Hepatocyte (in vitro differentiated cells): ENCODE measurements around the gene SH2D7. TPM values are rescaled to one million over a fixed set of nuclear protein-coding genes. Genes with fewer than 3 reads are reported as not detected.

Source experiments
- DNase-seq: peaks from one replicate; pipeline ENCODE4 v3.0.0-alpha.2; 2016; ENCODE audit warnings: low spot score
- H2AFZ ChIP-seq: fragments of 200-600 bp; sonication (generic); 2 replicates; pipeline ENCODE4 v1.6.0; 2016; ENCODE audit warnings: antibody characterized with exemption, mild to moderate bottlenecking
- H3K27ac ChIP-seq: fragments of 200-600 bp; sonication (generic); 2 replicates; pipeline ENCODE4 v1.5.1; 2016; ENCODE audit warnings: mild to moderate bottlenecking
- H3K27me3 ChIP-seq: fragments of 200-600 bp; sonication (generic); 2 replicates; pipeline ENCODE4 v1.6.1; 2016
- H3K36me3 ChIP-seq: fragments of 200-600 bp; sonication (generic); replicated peaks from 2 replicates; pipeline ENCODE4 v1.5.1; 2016; ENCODE audit warnings: low read depth; ENCODE audit not compliant: insufficient read depth
- H3K4me1 ChIP-seq: fragments of 200-600 bp; sonication (generic); 2 replicates; pipeline ENCODE4 v1.5.1; 2016; ENCODE audit warnings: mild to moderate bottlenecking, moderate library complexity; ENCODE audit not compliant: insufficient read depth
- H3K4me2 ChIP-seq: fragments of 200-600 bp; sonication (generic); 2 replicates; pipeline ENCODE4 v1.6.0; 2016
- H3K4me3 ChIP-seq: fragments of 200-600 bp; sonication (generic); 2 replicates; pipeline ENCODE4 v1.5.1; 2016; ENCODE audit warnings: mild to moderate bottlenecking
- H3K79me2 ChIP-seq: fragments of 200-600 bp; sonication (generic); 2 replicates; pipeline ENCODE4 v1.6.0; 2017; ENCODE audit warnings: mild to moderate bottlenecking
- H3K9me2 ChIP-seq: fragments of 200-600 bp; sonication (generic); replicated peaks from 2 replicates; pipeline ENCODE4 v1.6.0; 2017; ENCODE audit warnings: mild to moderate bottlenecking; ENCODE audit not compliant: insufficient read depth
- H3K9me3 ChIP-seq: fragments of 200-600 bp; sonication (generic); 2 replicates; pipeline ENCODE4 v1.5.1; 2016; ENCODE audit warnings: low read depth, mild to moderate bottlenecking
- H4K20me1 ChIP-seq: fragments of 200-600 bp; sonication (generic); 2 replicates; pipeline ENCODE4 v1.6.0; 2016; ENCODE audit warnings: mild to moderate bottlenecking; ENCODE audit not compliant: insufficient read depth, poor library complexity, severe bottlenecking
- EZH2 ChIP-seq: fragments of 200-600 bp; sonication (generic); IDR thresholded peaks from 2 replicates; pipeline ENCODE4 v1.6.1; 2016; ENCODE audit warnings: antibody characterized with exemption, mild to moderate bottlenecking, borderline replicate concordance
- EZH2phosphoT487 ChIP-seq: fragments of 200-600 bp; sonication (generic); IDR thresholded peaks from one replicate; pipeline ENCODE4 v1.6.1; 2018; ENCODE audit warnings: antibody characterized with exemption, mild to moderate bottlenecking, low read depth, moderate library complexity; ENCODE audit not compliant: unreplicated experiment, severe bottlenecking
- whole genome bisulfite sequencing: methylation state at CpG from one replicate; pipeline ENCODE4 v1.1.6; 2016; ENCODE audit warnings: low lambda C conversion rate; ENCODE audit errors: missing lambda C conversion rate; 5-methylcytosine and 5-hydroxymethylcytosine counted together
- polyA plus RNA-seq: library from polyadenylated mRNA; unstranded; fragments of >200 nt; fragmentation: Nextera tagmentation; extraction: Ambion mirVana; gene quantifications from 2 replicates; pipeline ENCODE4 v1.2.1, GENCODE V29; 2016
- total RNA-seq: library from RNA; depleted of rRNA; stranded (reverse); fragments of >200 nt; gene quantifications from 2 replicates; pipeline ENCODE4 v1.2.3, GENCODE V29; 2014
- TF ChIP-seq, protein P1 (sequence below): fragments of 200-600 bp; sonication (generic); IDR thresholded peaks from 2 replicates; pipeline ENCODE4 v1.5.1; 2016; ENCODE audit warnings: antibody characterized with exemption, mild to moderate bottlenecking; ENCODE audit not compliant: poor library complexity

Gene SH2D7
- total and polyA plus RNA-seq, 2 experiments from 2014 or later = 0.22 TPM; not detected in 1

DNA sequence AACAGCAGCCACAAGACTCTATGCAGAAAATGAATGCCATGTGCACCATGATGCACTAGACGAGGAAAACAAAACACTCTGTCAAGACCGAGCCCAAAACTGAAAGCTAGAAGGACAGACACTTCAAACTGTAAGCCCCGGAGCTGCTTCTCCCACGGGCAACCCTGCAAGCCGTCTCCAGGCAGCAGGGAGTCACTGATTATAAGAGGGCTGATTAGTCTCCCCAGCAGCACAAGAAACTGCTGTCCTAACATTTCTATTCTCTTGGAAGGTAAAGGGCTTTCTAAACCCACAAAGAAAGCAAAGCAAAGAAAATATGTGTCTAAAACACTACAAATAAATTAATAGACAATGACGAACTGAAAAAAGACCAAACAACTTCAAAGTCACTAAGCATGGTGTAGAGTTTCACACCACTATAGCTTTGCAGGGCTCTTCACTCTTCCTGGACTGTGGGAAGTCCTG lies 30.4 kb upstream of the SH2D7 start:
- H3K36me3 ChIP-seq = no peaks in the 10 kb centered on the region
- no peaks in the 10 kb centered on the region for H3K27me3 ChIP-seq
- H3K4me1 ChIP-seq = peaks cover 80% of the 10 kb centered on the region
- H3K4me3 ChIP-seq = no peak overlapping the region
- H3K9me3 ChIP-seq = no peaks in the 10 kb centered on the region
- H3K27ac ChIP-seq = peak overlapping the region; percentile 45
- no peak for TF ChIP-seq EZH2phosphoT487
- TF ChIP-seq EZH2 = no peak
- TF ChIP-seq, protein P1, sequence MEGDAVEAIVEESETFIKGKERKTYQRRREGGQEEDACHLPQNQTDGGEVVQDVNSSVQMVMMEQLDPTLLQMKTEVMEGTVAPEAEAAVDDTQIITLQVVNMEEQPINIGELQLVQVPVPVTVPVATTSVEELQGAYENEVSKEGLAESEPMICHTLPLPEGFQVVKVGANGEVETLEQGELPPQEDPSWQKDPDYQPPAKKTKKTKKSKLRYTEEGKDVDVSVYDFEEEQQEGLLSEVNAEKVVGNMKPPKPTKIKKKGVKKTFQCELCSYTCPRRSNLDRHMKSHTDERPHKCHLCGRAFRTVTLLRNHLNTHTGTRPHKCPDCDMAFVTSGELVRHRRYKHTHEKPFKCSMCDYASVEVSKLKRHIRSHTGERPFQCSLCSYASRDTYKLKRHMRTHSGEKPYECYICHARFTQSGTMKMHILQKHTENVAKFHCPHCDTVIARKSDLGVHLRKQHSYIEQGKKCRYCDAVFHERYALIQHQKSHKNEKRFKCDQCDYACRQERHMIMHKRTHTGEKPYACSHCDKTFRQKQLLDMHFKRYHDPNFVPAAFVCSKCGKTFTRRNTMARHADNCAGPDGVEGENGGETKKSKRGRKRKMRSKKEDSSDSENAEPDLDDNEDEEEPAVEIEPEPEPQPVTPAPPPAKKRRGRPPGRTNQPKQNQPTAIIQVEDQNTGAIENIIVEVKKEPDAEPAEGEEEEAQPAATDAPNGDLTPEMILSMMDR = no peak
- DNase-seq = peak; percentile 37
- WGBS = 15% methylated on average over 6 of the region's 6 CpGs
- no peak overlapping the region for H2AFZ ChIP-seq
- H3K4me2 ChIP-seq = peak overlapping the region; percentile 71
- H4K20me1 ChIP-seq = no peaks in the 10 kb centered on the region
- H3K9me2 ChIP-seq = no peaks in the 10 kb centered on the region
- H3K79me2 ChIP-seq = peaks cover 94% of the 10 kb centered on the region

DNA sequence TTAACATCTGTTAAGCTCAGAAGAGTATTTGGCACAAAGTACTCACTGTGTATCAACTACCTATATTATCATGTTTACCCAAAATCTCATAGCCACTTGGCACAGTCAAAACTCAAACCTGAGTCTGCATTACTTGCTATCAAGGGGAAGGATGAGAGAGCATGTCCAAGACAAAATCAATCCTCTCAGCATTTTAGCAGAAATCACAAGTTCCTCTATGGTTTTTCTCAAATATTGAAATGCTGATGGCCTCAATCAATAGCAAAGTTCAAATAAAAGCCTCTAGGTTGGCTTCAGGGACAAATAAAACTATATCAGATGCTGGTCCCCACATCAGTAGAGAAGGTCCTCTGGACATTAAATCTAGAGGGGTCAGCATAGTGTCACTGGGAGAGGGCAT lies 29.1 kb upstream of the SH2D7 start:
- no peak overlapping the region for H3K4me3 ChIP-seq
- peak overlapping the region; percentile 93 for H3K27ac ChIP-seq
- TF ChIP-seq EZH2phosphoT487 (no peak), EZH2 (no peak)
- TF ChIP-seq, protein P1 = no peak
- H3K36me3 ChIP-seq = no peaks in the 10 kb centered on the region
- peaks cover 85% of the 10 kb centered on the region for H3K4me1 ChIP-seq
- H4K20me1 ChIP-seq = no peaks in the 10 kb centered on the region
- H3K9me2 ChIP-seq = no peaks in the 10 kb centered on the region
- H3K27me3 ChIP-seq = no peaks in the 10 kb centered on the region
- no peak for DNase-seq
- peaks cover 94% of the 10 kb centered on the region for H3K79me2 ChIP-seq
- no peaks in the 10 kb centered on the region for H3K9me3 ChIP-seq
- no peak overlapping the region for H2AFZ ChIP-seq
- H3K4me2 ChIP-seq = no peak overlapping the region

DNA sequence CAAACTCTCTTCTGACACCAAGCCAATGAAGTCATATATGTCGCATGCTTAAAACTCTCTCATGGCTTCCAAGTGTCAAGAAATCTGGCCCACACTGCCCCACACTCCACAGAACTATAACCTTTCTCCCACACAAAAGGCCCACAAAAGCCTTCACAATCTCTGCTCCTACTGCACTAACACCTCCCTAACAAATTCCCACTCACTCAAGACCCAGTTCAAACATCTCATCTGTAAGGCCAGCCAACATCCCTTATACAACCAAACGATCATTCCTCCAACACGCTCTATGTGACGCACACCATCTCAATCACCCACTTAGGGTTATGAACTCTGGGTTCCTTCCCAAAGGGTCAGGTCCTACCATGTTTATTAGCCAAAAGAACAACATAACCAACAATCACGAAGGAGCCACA lies 28.4 kb upstream of the SH2D7 start:
- Histone ChIP-seq H3K4me3 (no peak overlapping the region), H3K36me3 (no peaks in the 10 kb centered on the region), H3K4me1 (peaks cover 86% of the 10 kb centered on the region), H3K4me2 (peak overlapping the region; percentile 1), H3K79me2 (peaks cover 94% of the 10 kb centered on the region), H3K27me3 (no peaks in the 10 kb centered on the region), H3K9me3 (no peaks in the 10 kb centered on the region), H4K20me1 (no peaks in the 10 kb centered on the region), H3K27ac (peak overlapping the region; percentile 93), H3K9me2 (no peaks in the 10 kb centered on the region), H2AFZ (no peak overlapping the region)
- WGBS = 89% methylated on average over 5 of the region's 5 CpGs
- TF ChIP-seq EZH2 (no peak), EZH2phosphoT487 (no peak)
- TF ChIP-seq, protein P1 = no peak
- no peak for DNase-seq

GRCh38 chr15:78064544-78064943 lies 27.8 kb upstream of the SH2D7 start:
- Histone ChIP-seq H3K4me3 (no peak overlapping the region), H3K9me3 (no peaks in the 10 kb centered on the region), H3K36me3 (no peaks in the 10 kb centered on the region), H3K4me2 (peak overlapping the region; percentile 62), H3K79me2 (peaks cover 94% of the 10 kb centered on the region), H4K20me1 (no peaks in the 10 kb centered on the region), H3K9me2 (no peaks in the 10 kb centered on the region), H2AFZ (no peak overlapping the region), H3K4me1 (peaks cover 86% of the 10 kb centered on the region), H3K27me3 (no peaks in the 10 kb centered on the region), H3K27ac (peak overlapping the region; percentile 93)
- no peak for DNase-seq
- TF ChIP-seq, protein P1 = no peak
- TF ChIP-seq EZH2 = no peak
- no peak for TF ChIP-seq EZH2phosphoT487
- 77% methylated on average over 2 of the region's 2 CpGs for WGBS
